CD4-positive, alpha-beta T cell treated with Interleukin-12 subunit alpha and Interleukin-12 subunit beta, for 1 hour (primary cell): ENCODE measurements around the gene EFR3B.
"Not testable (repeated sequence)": the region's sequence is repeated elsewhere in the genome, so short reads cannot be mapped to it uniquely, and the experiment has no call there.

Experiments
- DNase-seq: peaks from one replicate; pipeline ENCODE4 v3.0.0-alpha.2; 2020

Gene EFR3B

DNA sequence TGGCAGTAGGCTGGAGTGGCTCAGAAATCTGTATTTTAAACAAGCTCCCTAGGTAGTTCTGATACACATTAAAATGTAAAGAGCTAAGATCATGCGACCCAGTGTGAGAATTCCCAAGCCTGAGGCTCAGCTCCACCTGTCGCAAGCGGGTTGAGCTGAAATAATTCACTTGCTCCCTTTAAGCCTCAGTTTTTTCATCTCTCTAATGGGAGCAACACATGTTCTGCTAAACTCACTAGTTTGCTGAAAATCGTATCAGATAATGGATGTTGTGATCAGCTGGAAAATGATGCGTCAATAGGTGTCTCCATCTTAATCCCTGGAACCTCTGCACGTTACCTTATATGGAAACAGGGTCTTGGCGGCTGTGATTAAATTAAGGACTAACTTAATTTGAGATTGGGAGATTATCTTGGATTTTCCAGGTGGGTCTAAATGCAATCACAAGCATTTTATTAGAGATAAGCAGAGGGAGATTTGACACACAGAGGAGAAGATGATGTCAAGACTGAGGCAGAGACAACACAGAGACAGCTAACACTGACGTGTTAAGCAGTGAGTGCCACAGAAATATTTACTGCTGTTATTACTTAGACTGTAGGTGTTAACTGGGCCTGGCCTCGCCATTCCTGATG, 73.5 kb downstream of the EFR3B start:
- DNase-seq, result no peak

DNA sequence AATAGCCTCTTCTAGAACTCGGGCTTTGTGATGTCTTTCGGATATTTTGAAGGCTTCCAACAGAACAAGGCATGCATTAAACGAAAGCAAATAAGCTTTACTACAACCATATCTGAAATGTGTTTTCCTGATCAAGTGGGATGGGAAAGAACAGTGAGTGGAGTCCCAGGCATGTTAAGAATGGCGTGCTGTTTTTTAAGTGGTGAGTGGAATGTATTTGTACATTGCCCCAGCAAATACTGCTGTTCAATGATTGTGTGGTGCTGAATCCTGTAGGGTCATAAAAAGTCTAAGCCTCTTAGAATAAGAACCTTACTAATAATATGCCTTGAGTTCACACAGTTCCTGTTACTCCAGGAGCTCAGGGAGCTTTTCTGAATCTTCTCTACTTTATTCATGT, 74.0 kb downstream of the EFR3B start:
- no peak for DNase-seq

DNA sequence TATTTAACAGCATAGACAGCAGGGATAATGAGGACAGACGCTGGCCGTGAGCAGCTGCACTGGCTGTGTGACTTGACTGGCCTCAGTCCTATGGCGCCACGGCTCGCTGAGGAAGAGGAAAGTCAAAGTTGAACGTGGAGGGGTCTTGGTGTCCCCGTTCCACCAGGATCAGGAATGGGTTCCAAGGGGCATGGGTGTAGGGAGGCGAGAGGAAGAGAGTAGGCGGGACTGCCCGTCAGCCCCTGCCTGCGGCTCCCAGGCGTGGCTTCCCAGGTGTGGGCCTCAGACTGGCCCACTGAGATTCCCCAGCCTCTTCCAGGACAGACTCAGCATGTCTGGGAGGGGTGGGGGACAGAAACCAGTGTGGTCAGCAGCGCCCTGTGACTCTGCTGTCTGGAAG, 75.1 kb downstream of the EFR3B start:
- DNase-seq, result no peak

DNA sequence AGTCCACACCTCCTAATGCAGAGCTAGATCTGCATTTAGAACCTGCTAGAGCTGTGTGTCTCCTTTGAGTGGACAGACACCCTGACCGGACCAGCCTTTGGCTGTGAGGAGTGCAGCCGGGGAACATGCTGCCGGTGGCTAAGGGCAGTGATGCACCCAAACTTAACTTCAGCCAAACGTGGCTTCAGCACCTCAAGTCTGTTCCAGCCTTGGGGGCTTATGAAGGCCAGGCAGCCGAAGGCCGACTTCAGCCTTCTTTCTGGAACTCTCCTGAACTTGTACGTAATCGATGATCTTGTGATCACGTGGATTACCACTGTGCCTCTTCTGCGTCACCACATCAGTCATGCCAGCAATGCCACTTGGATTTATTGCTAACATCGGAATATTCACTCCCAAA, 77.4 kb downstream of the EFR3B start:
- DNase-seq, result no peak

DNA sequence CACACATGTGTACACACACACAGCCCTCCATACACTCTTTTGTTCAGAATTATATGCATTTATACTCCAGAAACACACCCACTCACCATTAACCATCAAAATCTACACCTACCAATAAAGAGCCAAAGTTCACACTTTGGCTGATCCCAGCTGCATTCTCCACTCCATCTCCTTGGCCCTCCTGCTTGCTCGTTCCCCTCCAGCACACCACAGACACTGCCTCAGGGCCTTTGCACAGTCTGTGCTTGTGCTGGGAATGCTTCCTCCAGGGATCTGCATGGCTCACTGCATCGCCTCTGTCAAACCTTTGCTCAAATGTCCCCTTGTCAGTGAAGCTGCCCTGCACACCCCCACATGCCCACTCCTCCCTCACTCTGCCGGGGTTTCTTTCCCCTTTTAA, 80.5 kb downstream of the EFR3B start:
- DNase-seq, result no peak

DNA sequence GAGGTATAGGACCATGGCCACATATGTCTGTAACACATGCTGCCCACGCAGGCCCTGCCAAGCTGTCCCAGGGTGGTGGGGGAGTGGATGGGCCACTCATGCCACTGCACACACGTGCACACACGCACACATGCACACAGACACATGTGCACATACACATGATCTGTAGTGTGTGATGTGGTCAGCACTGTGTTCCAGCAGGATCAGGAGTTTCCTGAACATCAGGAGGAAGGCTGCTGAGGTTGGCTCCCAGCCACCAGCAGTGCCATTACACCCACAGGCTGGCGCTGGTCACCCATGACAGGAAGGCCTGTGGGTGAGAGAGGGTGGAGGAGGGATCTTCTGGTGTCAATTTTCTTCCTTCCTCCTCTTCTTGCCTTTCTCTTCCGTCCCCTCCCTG, 81.8 kb downstream of the EFR3B start:
- DNase-seq, result no peak

DNA sequence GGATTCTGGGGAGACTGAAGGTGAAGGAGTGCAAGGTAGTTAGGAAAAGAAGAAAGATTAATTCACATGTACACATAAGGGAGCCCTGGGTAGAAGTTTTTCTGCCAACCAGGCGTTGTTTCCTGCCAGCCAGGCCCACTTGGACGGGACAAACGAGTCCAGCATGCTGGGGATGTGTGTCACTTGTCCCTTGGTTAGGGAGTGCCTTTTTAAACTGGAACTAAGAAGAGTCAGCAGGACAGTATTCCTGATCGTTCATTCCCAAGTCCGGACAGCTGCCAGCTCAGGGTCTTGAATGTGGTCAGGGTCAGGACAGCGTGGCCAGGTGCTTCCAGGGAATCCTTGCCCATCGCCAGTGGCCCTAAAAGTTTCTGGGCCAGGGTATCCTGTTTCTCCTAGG, 83.3 kb downstream of the EFR3B start:
- DNase-seq, result no peak

DNA sequence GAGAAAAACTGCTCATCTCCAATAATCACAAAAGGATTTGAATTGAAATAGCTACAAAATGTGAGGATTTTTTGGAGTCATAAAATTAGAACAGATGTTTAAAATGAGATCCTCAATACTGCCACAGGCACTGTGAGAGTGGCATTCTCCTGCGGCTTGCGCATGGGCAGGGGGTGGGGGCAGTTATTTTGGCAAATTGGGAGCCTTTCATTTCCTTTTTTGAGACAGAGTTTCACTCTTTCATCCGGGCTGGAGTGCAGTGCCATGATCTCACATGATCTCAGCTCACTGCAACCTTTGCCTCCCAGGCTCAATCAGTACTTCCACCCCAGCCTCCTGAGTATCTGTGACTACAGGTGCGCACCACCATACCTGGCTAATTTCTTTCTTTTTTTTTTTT, 84.1 kb downstream of the EFR3B start:
- no peak for DNase-seq

DNA sequence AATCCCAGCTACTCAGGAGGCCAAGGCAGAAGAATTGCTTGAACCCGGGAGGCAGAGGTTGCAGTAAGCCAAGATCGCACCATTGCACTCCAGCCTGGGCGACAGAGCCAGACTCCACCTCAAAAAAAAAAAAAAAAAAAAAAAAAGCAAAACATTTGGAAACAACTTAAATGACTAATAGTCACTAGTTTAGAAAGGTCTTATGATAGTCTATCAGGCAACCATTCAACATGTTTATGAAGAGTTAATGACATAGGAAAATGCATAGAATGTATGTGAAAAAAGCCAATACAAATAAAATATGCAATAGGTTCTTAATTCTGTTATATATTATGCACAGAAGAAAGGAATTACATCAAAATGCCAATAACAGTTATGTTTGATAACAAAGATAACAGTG, 85.2 kb downstream of the EFR3B start:
- not testable (repeated sequence) for DNase-seq

DNA sequence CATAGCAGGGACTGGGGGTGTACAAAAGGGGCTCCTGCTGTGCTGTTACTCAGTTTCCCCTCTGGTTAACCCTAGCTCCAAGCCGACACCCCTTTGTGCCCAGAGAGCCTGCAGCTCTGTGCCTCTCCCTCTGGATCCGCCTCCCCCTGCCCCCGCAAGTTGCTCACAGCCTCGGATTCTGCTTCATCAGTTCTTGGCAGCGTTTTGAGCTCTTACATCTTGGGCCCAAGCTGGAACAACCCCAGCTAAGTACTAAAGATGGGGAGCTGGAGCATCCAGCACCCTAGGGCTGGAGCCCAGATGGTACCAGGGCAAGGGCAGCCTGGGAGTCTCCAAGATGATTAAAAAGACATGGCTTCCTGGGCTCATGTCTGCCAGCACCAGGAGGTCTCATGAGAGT, 85.8 kb downstream of the EFR3B start:
- no peak for DNase-seq

DNA sequence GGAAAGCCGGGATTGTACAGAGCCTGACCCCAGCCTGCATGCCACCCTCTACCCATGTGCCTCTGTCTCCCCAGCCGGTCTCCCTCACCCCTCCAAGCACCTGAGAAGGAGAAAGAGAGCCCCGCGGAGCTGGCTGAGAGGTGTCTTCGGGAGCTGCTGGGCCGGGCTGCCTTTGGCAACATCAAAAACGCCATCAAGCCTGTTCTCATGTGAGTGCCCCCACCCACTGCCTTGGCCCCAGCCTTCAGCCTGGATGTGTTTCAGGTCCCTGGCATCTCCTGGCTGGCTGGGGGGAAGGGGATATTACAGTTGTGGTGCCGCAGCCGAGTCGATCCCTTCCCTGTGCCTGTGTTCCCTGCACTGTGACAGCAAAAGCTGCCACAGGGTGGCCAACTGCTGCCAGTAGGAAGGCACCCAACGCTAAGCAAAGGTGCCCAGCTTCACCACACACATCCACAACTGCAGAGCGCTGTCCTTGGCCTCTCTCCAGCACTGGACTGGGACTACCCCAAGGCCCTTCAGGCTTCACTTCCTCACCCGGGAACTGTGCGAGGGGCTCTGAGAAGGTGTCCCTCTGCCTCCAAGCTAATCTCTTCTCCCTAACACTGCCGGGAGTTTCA, 88.1 kb downstream of the EFR3B start:
- no peak for DNase-seq

DNA sequence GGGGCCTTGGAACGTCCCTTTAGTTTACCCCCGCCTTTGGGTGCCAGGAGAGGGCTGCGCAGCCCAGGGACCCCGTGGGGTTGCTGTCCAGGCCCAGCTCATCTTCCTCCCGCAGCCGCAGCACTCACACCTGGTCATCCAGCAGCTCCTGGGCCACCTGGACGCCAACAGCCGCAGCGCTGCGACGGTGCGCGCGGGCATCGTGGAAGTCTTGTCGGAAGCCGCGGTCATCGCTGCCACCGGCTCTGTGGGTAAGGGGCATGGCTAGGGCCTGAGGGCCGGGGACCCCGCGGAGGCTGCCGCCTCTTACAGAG, 89.3 kb downstream of the EFR3B start:
- DNase-seq, result no peak

DNA sequence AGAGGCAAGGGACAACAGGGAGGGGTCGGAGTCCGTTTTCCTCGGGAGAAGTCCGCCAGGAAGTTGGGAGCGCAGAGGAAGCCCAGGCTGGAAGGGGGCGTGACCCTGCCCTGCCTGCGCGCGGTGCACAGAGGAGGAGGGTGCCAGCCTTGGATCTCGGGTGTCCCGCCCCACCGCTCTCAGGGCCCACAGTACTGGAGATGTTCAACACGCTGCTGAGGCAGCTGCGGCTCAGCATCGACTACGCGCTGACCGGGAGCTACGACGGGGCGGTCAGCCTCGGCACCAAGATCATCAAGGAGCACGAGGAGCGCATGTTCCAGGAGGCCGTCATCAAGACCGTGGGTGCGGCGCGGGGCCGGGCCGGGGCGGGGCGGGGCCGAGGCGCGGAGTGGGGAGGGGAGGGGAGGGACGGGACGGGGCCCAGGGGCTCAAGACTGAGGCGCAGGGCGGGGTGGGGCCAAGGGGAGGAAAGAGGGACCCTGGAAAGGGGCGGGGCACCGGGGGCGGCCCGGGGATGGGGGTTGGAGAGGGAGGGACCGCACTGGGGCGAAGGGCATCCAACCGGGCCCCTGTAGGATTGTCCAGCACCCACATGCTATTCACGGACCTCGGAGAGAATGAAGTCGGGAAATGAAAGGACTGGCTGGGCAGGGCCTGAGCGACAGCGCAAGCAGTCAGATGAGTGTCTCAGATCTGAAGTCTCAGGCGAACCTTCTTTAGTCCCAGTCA, 89.9 kb downstream of the EFR3B start:
- DNase-seq, result peak; percentile 5

DNA sequence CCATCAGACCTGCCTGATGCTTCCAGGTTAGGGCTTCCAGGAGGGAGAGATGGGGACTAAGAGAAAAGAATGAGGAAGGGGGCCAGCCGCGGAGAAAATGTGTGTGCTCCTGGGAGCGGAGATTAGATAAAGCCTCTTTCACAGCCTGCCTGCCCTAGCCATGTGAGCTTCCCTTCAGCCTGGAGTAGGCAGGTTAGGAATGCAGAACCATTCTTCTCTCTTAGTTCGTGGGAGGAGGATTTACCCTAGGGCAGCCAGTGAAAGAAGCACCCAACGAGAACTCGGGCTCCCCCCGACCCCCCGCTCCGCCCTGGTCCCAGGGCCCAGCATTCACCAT, 90.4 kb downstream of the EFR3B start:
- DNase-seq, result no peak

DNA sequence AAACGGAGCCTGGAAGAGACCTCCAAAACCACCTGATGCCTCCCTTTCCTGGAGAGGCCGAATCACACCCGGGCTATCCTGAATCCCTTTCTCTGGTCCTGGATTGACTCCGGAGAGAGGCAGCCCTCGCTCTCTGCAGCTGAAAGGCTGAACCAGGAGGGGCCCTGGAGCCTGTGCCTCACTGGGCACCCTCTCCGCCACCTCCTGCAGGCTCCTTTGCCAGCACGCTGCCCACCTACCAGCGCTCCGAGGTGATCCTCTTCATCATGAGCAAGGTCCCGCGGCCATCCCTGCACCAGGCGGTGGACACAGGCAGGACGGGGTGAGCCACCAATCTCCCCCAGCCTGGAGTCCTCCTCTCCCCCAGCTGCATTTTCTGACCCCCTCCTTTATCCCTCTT, 90.8 kb downstream of the EFR3B start:
- DNase-seq, result no peak

DNA sequence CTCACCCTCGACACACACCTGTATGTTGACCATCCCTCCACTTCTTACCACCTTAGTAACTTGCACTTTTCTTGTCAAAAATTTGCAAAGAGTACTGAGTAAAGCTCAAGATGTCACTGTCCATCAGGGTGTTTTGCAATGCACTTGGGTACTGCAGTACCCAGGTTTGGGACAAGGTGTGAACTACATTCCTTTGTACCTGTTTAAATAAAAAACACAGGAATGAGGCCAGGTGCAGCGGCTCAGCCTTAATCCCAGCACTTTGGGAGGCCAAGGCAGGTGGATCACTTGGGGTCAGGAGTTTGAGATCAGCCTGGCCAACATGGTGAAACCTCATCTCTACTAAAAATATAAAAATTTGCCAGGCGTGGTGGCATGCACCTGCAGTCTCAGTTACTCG, 98.7 kb downstream of the EFR3B start:
- not testable (repeated sequence) for DNase-seq

DNA sequence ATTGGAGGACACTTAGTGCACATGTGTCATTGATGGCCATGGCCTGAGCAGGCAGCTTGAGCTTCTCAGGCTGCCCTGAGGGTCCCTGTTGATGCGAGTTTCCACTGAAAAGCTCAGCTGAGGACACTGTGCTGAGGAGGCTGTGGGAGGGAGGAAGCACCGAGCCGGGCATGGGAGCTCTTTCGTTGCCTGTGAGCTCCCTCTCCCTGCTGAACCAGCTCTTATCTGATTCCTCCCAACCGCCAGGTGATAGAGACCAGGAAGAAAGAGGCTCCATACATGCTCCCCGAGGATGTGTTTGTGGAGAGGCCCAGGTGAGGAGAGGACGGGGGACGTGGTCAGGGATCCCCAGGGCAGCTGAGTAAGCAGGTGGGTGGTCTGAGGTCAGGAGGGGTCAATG, 99.2 kb downstream of the EFR3B start:
- no peak for DNase-seq

DNA sequence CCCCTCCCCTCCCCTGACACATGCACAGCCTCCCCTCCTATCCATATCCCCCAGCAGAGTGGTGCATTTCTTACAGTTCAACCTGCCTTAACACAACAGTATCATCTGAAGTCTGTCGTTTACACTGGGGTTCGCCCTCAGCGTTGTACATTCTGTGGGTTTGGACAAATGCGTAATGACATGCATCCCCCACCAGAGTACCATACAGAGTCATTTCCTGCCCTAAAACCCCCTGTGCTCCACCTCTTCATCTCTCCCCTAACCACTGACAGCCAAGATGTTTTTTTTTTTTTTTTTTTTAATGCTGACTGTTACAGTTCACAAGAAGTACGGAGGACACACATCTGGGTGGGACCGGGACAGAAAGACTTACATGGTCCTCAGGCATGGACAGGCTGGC, 103.9 kb downstream of the EFR3B start:
- DNase-seq, result no peak

DNA sequence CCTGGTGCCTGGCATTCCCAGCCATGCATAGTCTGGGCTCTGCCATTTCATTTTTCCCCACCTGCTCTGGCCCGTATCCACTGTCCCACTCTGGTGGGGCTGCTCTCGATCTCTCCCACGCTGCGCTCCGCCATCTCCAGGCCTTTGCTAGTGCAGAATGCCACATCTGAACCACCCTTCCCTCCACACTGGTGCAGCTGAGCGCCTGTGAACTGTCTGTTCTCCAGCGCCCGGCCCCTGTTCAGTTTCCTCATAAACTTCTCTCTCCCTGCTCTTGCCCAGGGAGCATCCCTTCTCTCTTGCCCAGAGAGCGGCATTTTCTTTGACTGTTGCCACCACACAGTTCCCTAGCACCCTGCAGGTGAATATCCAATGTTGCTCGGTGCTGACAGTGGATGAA, 105.0 kb downstream of the EFR3B start:
- DNase-seq, result no peak

DNA sequence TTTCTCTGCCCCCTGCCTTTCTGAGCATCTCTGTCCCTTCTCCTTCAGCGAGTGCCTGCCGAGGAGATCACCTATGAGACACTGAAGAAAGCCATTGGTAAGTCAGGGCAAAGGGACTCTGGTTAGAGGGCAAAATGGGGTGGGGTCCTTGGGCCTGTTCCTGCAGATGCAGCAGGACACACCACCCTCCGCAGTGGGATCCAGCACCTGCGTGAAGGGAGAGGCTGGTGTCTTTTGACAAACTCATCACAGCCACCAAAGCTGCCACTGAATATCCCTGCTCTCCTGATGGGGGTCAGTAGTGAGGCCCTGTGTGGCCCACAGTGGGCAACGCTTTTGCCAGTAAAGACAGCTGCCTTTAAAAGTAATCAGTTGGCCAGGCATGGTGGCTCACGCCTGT, 107.8 kb downstream of the EFR3B start:
- DNase-seq, result no peak

DNA sequence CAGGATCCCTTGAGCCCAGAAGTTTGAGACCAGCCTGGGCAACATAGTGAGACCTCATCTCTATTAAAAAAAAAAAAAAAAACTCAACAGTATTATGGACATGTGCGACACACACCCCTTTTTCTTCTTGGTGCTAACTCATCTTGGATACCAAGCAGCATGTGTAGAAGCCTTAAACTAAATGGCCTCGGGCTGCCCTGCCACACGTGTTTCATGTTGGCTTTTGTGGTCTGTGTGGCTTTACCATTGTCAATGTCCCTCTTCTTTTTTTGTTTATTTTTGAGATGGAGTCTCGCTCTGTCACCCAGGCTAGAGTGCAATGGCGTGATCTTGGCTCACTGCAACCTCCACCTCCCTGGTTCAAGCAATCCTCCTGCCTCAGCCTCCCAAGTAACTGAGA, 109.1 kb downstream of the EFR3B start:
- not testable (repeated sequence) for DNase-seq

DNA sequence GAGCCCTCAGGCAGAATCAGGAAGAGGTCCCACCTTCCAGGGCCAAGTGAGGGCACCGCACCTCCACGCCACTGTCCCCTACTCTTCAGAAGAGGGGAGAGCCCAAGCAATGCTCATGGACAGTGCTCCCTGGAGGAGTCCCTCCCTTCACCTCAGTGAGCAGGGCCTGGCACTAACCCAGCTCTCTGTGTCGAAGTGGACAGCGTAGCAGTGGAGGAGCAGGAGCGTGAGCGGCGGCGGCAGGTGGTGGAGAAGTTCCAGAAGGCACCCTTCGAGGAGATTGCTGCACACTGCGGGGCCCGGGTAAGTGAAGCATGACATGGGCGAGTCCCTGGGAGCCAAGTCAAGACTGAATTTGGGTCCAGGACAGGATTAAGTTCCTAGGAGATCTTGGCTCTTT, 109.8 kb downstream of the EFR3B start:
- no peak for DNase-seq

DNA sequence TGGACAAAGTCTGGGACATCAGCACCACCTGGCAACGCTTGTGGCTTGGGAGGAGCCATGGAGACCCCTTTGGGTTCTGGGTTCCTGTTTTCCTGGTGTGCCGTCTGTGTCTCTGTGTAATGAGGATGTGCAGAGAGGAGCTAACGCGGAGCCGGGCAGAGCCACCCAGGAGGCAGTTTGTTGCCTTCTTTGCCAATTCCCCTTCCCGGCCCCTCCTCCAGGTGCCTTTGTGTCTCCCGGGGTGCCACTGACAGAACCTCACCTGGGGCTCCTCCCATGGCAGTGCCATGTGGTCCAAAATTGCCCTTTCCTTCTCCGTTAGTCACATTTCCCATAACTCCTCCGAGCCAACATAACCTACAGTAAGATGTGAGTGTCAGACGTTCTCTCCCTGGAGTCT, 113.5 kb downstream of the EFR3B start:
- no peak for DNase-seq

DNA sequence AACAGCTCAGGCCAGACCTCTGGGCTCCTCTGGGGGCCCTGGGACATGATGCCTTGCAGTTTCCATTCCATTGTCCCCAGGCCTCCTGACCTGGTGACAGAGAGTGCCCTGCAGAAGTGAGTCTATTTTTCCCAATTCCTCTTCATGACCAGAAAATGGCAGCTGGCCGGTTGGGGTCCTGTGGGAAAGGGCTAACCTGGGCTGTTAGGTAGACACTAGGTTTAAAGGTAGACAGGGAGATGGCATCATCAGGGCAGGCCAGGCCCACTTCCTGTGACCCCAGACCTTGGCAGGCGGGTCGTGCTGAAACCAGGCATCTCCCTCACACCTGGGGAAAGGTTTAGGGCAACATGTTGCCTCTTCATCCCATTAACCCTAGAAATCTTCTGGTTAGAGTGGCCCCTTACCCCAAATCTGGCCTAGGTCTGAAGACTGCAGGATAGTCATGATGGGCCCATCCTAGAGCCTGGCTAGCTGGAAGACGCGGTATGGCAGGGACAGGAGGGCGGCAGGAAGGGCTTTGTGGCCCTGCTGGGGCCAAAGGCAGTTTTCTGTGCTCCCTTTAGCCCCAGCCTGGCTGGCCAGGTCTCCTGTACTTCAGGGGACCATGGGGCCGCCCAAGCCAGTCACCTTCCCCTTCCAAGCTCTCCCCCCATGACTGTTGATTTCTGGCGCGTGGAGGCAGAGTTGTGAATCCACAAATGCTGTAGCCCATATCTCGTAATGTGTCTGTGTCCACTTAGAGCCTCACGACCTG, 116.4 kb downstream of the EFR3B start:
- no peak for DNase-seq
